GM12873 (cell line): ENCODE data around the gene SIRT3.
A peak's percentile ranks its signal among the peaks of the same experiment; 100 is the strongest.

Experiments used
- CTCF ChIP-seq: IDR thresholded peaks from 2 replicates; pipeline ENCODE4 v1.5.1; 2012; ENCODE audit warnings: low read depth, mild to moderate bottlenecking, moderate library complexity, low read length, control low read depth; ENCODE audit not compliant: insufficient read depth; ENCODE audit errors: missing control alignments

SIRT3 gene

GRCh38 chr11:276219-276618 lies 40.1 kb upstream of the SIRT3 start:
- no peak for TF ChIP-seq CTCF

- no peak for TF ChIP-seq CTCF
Observed at GRCh38 chr11:272931-273198, 36.7 kb upstream of the SIRT3 start.

DNA sequence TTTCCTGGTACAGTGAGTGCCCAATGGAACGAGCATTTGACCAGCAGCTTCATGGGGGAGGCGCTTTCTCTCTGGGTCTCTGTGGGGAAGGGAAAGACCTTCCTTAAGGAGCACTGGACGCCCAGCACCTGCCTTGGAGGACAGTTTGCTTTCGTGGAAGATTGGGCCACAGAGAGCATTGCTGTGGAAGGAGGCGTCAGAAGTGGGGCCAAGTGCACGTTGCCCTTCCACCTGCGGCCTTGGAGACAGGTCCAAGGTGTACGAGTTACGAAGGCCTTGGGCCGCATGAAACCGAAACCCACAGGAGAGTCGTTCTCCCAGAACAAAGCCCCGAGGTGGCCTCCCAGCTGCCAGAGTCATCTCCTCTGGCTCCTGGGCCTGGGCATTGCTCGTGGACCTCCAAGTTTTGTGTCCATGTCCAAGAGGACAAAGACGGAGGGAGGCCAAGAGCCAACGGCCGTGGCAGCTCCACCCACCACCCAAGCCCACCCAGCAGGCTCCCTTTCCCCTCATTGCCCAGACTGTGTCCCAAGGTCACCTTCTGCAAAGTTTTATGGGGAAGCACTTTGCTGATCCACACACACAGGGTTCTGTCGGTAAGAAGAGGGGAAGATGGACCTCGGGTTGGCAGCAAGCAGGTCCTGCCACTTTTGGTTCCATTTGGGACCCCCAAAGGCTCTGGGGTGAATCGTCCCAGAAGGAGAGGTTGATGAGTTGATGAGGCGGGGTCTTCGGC lies 36.2 kb upstream of the SIRT3 start:
- no peak for TF ChIP-seq CTCF

- no peak for TF ChIP-seq CTCF
Observed at GRCh38 chr11:271319-271715, 35.2 kb upstream of the SIRT3 start.

- no peak for TF ChIP-seq CTCF
Observed at GRCh38 chr11:270451-271318, 34.5 kb upstream of the SIRT3 start.

GRCh38 chr11:269146-269890 lies 33.2 kb upstream of the SIRT3 start:
- TF ChIP-seq CTCF = peak; percentile 19

- peak; percentile 15 for TF ChIP-seq CTCF
Observed at GRCh38 chr11:268716-269145, 32.6 kb upstream of the SIRT3 start.
